Progenitor cell of endocrine pancreas (in vitro differentiated cells): ENCODE measurements around the gene CYYR1. TPM values are rescaled to one million over a fixed set of nuclear protein-coding genes. Genes with fewer than 3 reads are reported as not detected.

ENCODE experiments used
- DNase-seq: peaks from one replicate; pipeline ENCODE4 v3.0.0; 2021; ENCODE audit warnings: low spot score; ENCODE audit not compliant: unreplicated experiment
- H3K27ac Mint-ChIP-seq: 2 replicates; pipeline ENCODE4 v1.8.0; 2021; ENCODE audit warnings: mild to moderate bottlenecking, moderate library complexity, mixed read lengths
- H3K27me3 Mint-ChIP-seq: 2 replicates; pipeline ENCODE4 v1.8.0; 2021; ENCODE audit warnings: mixed read lengths
- H3K36me3 Mint-ChIP-seq: 2 replicates; pipeline ENCODE4 v1.8.0; 2022; ENCODE audit warnings: mixed read lengths; ENCODE audit not compliant: insufficient read depth
- H3K4me1 Mint-ChIP-seq: 2 replicates; pipeline ENCODE4 v1.8.0; 2021; ENCODE audit warnings: low read depth, mixed read lengths
- H3K4me3 Mint-ChIP-seq: 2 replicates; pipeline ENCODE4 v1.8.0; 2021; ENCODE audit warnings: low read depth, mild to moderate bottlenecking, moderate library complexity, mixed read lengths
- H3K9me3 Mint-ChIP-seq: 2 replicates; pipeline ENCODE4 v1.8.0; 2021; ENCODE audit warnings: low read depth, mixed read lengths
- CTCF ChIP-seq: fragments of 200-600 bp; sonication (generic); IDR thresholded peaks from one replicate; pipeline ENCODE4 v1.5.0; 2021; ENCODE audit warnings: antibody characterized with exemption, mild to moderate bottlenecking; ENCODE audit not compliant: unreplicated experiment
- long read RNA-seq: library from polyadenylated mRNA; unstranded; transcript quantifications from one replicate; pipeline ENCODE4 v2.0.0, GENCODE V29; 2020
- total RNA-seq: library from RNA; stranded (reverse); gene quantifications from 2 replicates; pipeline ENCODE4 v1.2.1, GENCODE V29; 2021

The CYYR1 gene
- total RNA-seq: 25.8 and 27.5 TPM in 2 replicates
- long read RNA-seq, transcript CYYR1-201 (4 exons, 3,101 nt): major isoform, 44 of 90 reads
- long read RNA-seq, partial matches to known transcripts: 5 of 90 reads
- long read RNA-seq, other reads (novel, unspliced or antisense): 40 of 90 reads

- no peak for TF ChIP-seq CTCF
- Mint-ChIP-seq H3K4me1 (peaks cover 8% of the 10 kb centered on the region), H3K27ac (peak within 1 kb of the TSS; percentile 99), H3K36me3 (peaks cover 10% of the 10 kb centered on the region), H3K4me3 (peak within 1 kb of the TSS; percentile 98), H3K27me3 (no peaks in the 10 kb centered on the region), H3K9me3 (peaks cover 22% of the 10 kb centered on the region)
- DNase-seq: peak; percentile 56
Observed at GRCh38 chr21:26572702-26573381, at the start of gene CYYR1. TSS of gene CYYR1 (minus strand) at chr21:26573286. CDS start at chr21:26572940, 346 bp downstream.

GRCh38 chr21:26617176-26617575, 44.1 kb upstream of the CYYR1 start:
- H3K9me3 Mint-ChIP-seq: no peaks in the 10 kb centered on the region
- no peak overlapping the region for H3K4me3 Mint-ChIP-seq
- H3K4me1 Mint-ChIP-seq: peaks cover 1% of the 10 kb centered on the region
- no peak overlapping the region for H3K27ac Mint-ChIP-seq
- no peak for TF ChIP-seq CTCF
- no peak for DNase-seq
- H3K36me3 Mint-ChIP-seq: no peaks in the 10 kb centered on the region
- no peaks in the 10 kb centered on the region for H3K27me3 Mint-ChIP-seq

- no peak overlapping the region for H3K27ac Mint-ChIP-seq
- H3K9me3 Mint-ChIP-seq: peaks cover 3% of the 10 kb centered on the region
- no peak for DNase-seq
- H3K4me3 Mint-ChIP-seq: no peak overlapping the region
- no peaks in the 10 kb centered on the region for H3K27me3 Mint-ChIP-seq
- peaks cover 1% of the 10 kb centered on the region for H3K4me1 Mint-ChIP-seq
- no peaks in the 10 kb centered on the region for H3K36me3 Mint-ChIP-seq
- TF ChIP-seq CTCF: no peak
Observed at GRCh38 chr21:26614251-26614650, 41.2 kb upstream of the CYYR1 start.

GRCh38 chr21:26599261-26599660, 26.2 kb upstream of the CYYR1 start:
- H3K36me3 Mint-ChIP-seq: no peaks in the 10 kb centered on the region
- peak overlapping the region; percentile 27 for H3K27ac Mint-ChIP-seq
- DNase-seq: no peak
- peaks cover 3% of the 10 kb centered on the region for H3K9me3 Mint-ChIP-seq
- TF ChIP-seq CTCF: no peak
- no peaks in the 10 kb centered on the region for H3K4me1 Mint-ChIP-seq
- no peaks in the 10 kb centered on the region for H3K27me3 Mint-ChIP-seq
- no peak overlapping the region for H3K4me3 Mint-ChIP-seq

DNA sequence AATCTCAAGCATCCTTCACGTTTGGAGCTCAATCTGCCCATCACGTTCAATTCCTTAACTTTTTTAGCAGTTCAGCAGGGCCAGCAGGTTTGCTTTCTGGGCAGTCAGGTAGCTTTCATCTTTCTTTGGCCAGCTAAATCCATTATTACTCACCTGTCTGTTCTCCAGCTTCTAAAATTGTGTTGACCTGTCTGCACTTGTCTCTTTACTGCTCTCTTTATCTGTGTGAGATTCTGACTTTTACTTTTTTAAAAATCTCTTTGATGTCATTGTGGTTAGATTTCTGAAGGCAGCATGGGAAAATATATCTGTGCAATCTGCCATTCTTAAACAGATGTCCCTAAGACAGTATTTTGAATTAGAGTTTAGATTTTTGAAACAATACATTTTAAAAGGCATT, 24.9 kb upstream of the CYYR1 start:
- no peaks in the 10 kb centered on the region for H3K36me3 Mint-ChIP-seq
- H3K9me3 Mint-ChIP-seq: no peaks in the 10 kb centered on the region
- no peak overlapping the region for H3K4me3 Mint-ChIP-seq
- H3K27me3 Mint-ChIP-seq: no peaks in the 10 kb centered on the region
- no peak overlapping the region for H3K27ac Mint-ChIP-seq
- no peaks in the 10 kb centered on the region for H3K4me1 Mint-ChIP-seq
- TF ChIP-seq CTCF: no peak
- DNase-seq: no peak
